HUES48 (cell line): ENCODE data around the gene VTCN1.
"Not testable (repeated sequence)": the region's sequence is repeated elsewhere in the genome, so short reads cannot be mapped to it uniquely, and the experiment has no call there.

Source experiments
- H3K27ac ChIP-seq: one replicate; pipeline ENCODE4 v1.7.0; 2013; ENCODE audit warnings: low read depth, low read length, inconsistent platforms
- H3K27me3 ChIP-seq: 2 replicates; pipeline ENCODE4 v1.6.1; 2013; ENCODE audit warnings: mild to moderate bottlenecking, low read length; ENCODE audit not compliant: control insufficient read depth, insufficient read depth
- H3K36me3 ChIP-seq: 2 replicates; pipeline ENCODE4 v1.6.1; 2013; ENCODE audit warnings: low read length; ENCODE audit not compliant: control insufficient read depth, insufficient read depth
- H3K4me1 ChIP-seq: 2 replicates; pipeline ENCODE4 v1.6.1; 2013; ENCODE audit warnings: mild to moderate bottlenecking, low read length; ENCODE audit not compliant: control insufficient read depth, insufficient read depth
- H3K4me3 ChIP-seq: 2 replicates; pipeline ENCODE4 v1.5.1; 2013; ENCODE audit warnings: mild to moderate bottlenecking, low read depth, low read length
- H3K9ac ChIP-seq: 2 replicates; pipeline ENCODE4 v1.6.1; 2013; ENCODE audit warnings: mild to moderate bottlenecking, low read depth, low read length, moderate library complexity
- H3K9me3 ChIP-seq: 2 replicates; pipeline ENCODE4 v1.6.1; 2013; ENCODE audit warnings: low read length; ENCODE audit not compliant: control insufficient read depth, insufficient read depth

Gene VTCN1

DNA sequence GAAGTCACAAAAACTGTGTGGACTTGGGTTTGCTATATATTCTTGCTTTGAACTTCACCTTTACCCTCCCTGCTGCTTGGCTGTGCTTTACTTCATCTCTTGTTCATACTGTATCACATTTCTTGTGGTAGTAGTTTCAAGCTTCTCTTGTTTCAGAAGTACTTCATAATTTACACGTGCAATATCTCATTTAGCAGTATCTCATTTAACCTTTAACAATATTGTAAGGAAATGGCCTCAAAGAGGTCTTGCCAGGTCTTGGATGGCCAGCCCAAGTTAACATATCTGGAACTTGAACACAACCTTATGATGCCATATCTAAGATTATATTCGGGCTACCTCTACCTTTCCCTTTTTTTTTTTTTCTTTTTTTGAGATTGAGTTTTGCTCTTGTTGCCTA is 87.5 kb downstream of the VTCN1 start:
- no peak overlapping the region for H3K4me3 ChIP-seq
- no peak overlapping the region for H3K9ac ChIP-seq
- H3K27ac ChIP-seq, result no peak overlapping the region
- H3K36me3 ChIP-seq, result peaks cover 7% of the 10 kb centered on the region; the same call in 1 of the 2 replicates
- no peaks in the 10 kb centered on the region for H3K9me3 ChIP-seq
- no peaks in the 10 kb centered on the region for H3K27me3 ChIP-seq
- H3K4me1 ChIP-seq, result peaks cover 26% of the 10 kb centered on the region

DNA sequence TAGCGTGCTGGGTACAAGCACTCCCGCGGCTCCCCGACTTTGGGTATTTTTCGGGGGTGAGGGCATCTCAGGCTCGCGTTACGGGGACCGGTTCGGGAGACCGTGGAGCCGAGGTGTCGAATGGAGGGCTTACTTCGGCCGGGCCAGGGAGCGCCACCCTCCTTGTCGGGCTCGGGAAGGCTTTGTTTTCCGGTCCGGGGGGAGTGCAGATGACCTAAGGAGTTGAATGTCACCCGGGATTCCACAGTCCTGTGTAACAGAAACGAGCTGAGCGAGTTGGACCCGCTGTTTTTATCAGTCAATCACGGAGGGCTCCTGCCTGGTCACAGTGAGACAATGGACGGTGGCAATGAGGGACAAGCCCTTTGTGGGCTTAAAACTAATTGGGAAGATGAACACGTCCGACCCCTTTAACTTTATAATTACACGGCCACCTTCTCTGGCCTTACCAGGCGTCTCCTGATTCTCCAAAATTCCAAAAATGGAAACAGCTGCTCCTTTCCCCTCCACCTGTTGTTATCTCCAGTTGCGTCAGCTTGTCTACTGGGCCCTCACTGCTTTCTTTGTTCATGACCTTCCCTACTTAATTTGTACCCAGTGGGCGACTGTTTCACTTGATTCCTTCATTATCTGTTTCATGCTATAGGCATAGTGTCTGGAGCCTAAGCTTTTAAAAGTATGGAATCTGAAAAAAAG is 88.2 kb downstream of the VTCN1 start:
- Histone ChIP-seq H3K9ac (peak overlapping the region; percentile 88), H3K9me3 (no peaks in the 10 kb centered on the region), H3K36me3 (peaks cover 15% of the 10 kb centered on the region), H3K27ac (peak overlapping the region; percentile 89), H3K4me1 (peaks cover 19% of the 10 kb centered on the region), H3K4me3 (peak overlapping the region; percentile 87), H3K27me3 (no peaks in the 10 kb centered on the region)

DNA sequence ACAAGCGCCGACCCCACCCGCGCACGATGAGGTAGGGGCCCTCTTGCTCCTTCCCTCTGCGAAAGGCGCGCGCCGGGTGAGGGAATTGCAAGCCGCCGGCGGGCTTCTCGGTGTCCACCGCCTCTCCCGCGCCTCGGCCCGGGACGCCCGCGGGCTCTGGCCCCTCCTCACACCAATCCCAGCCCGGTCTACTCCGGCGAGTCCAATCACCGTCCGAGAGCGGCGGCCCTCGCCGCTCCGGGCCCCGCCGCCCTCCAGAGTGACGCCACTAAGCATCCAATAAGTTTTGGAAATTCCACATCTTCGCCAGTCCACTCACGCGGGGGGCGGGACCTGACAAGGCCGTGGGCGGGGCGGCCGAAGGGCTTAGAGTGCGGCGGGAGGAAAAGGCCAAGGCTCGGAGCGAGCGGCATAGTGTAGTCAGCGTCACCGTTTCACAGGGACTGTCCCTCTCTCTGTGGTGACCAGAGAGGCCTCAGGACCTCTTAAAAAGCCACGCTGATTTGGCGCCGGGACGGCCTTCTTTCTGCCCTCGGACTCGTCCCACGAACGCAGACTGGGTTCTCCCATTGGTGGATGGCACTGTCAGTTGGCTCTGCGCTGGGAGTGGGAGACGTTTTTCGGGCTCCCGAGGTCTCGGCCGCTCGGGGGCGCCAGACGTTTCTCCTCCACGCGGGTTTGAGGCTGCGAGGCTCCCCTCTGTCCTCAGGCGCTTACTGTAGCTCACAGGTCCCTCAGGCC is 89.0 kb downstream of the VTCN1 start, which contains the start of gene TRIM45:
TSS of gene TRIM45 (minus strand) at position 161 of the 741 bp plus-strand sequence. CDS start 548 bp downstream, outside the sequence.
- peaks cover 19% of the 10 kb centered on the region for H3K4me1 ChIP-seq
- peaks cover 22% of the 10 kb centered on the region for H3K36me3 ChIP-seq
- H3K4me3 ChIP-seq, result peak within 1 kb of the TSS; percentile 87
- no peaks in the 10 kb centered on the region for H3K9me3 ChIP-seq
- H3K27ac ChIP-seq, result peak within 1 kb of the TSS; percentile 89
- H3K9ac ChIP-seq, result peak within 1 kb of the TSS; percentile 88
- no peaks in the 10 kb centered on the region for H3K27me3 ChIP-seq

DNA sequence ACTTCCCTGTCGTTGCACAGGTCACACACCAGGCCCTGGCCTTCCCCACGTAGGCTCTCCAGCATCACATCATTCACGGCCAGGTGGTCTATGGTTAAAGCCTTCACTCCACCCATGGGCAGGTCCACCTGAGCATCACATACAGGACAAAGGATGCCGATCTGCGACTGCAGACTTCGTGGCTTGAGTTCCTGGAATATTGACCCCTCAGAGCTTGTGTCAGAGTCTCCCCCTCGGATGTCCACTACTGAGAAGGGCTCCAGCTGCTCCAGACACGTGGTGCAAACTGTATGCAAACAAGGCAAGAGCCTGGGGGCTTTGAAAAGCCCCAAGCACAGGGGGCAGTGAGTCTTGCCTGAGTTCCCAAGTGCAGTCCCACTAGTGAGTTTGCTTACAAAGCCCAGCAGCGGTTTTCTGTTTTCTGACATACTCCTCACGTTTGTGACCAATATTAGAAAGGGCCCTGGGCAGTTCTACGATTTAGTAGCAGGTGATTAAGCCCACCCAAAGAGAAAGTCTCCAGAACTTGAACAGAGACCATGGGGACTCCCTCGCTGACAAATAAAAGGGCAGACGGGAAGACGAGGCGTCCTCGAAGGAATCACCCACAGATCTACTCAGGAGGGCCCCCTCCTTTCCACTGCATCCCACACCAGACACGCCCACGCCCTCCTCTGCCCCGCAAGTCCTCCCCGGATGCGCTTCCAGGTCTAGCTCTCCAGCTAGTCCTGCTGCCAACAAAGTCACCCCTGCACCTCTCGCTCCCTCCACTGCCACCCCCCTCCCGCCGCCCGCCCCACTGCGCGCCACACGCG is 89.7 kb downstream of the VTCN1 start:
- peak overlapping the region; percentile 88; the same call in 1 of the 2 replicates for H3K9ac ChIP-seq
- H3K4me3 ChIP-seq, result peak overlapping the region; percentile 87
- H3K9me3 ChIP-seq, result no peaks in the 10 kb centered on the region
- H3K27ac ChIP-seq, result peak overlapping the region; percentile 89
- H3K4me1 ChIP-seq, result peaks cover 19% of the 10 kb centered on the region
- H3K36me3 ChIP-seq, result peaks cover 29% of the 10 kb centered on the region
- no peaks in the 10 kb centered on the region for H3K27me3 ChIP-seq

- Histone ChIP-seq H3K36me3 (peaks cover 48% of the 10 kb centered on the region), H3K4me1 (peaks cover 11% of the 10 kb centered on the region)
- H3K27me3 ChIP-seq, H3K4me3 ChIP-seq, H3K9me3 ChIP-seq, H3K9ac ChIP-seq, H3K27ac ChIP-seq: not testable (repeated sequence)
These were observed 91.6 kb downstream of the VTCN1 start for GRCh38 chr1:117119144-117119543.

- H3K27me3 ChIP-seq, result no peaks in the 10 kb centered on the region
- H3K9ac ChIP-seq, result no peak overlapping the region
- H3K4me1 ChIP-seq, result peaks cover 11% of the 10 kb centered on the region
- H3K27ac ChIP-seq, result no peak overlapping the region
- no peak overlapping the region for H3K4me3 ChIP-seq
- H3K9me3 ChIP-seq, result no peaks in the 10 kb centered on the region
- peaks cover 57% of the 10 kb centered on the region for H3K36me3 ChIP-seq
These were observed 92.6 kb downstream of the VTCN1 start for GRCh38 chr1:117118137-117118536.

- Histone ChIP-seq H3K9ac (no peak overlapping the region), H3K4me3 (no peak overlapping the region), H3K4me1 (peaks cover 11% of the 10 kb centered on the region), H3K36me3 (peaks cover 61% of the 10 kb centered on the region), H3K27ac (no peak overlapping the region), H3K9me3 (no peaks in the 10 kb centered on the region), H3K27me3 (no peaks in the 10 kb centered on the region)
These were observed 93.0 kb downstream of the VTCN1 start for GRCh38 chr1:117117697-117118096.

DNA sequence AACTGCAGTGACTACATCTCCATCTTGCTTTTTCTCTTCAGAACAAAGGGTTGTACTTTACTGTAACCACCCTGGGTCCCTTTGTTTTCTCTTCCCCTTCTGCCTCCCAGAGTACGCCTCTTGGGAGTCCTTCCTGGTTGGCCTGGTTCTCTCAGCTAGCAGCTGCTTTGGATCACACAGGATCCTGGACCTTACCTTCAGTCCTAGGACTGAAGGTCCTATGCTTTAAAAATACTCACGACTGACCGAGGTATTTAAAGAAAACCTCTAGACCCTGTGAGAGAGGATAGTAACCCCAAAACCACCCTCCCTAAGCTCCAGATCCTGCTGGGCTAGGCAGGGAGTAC is 94.0 kb downstream of the VTCN1 start:
- Histone ChIP-seq H3K4me1 (peaks cover 12% of the 10 kb centered on the region), H3K27me3 (no peaks in the 10 kb centered on the region), H3K9me3 (no peaks in the 10 kb centered on the region), H3K4me3 (no peak overlapping the region), H3K9ac (no peak overlapping the region), H3K36me3 (peaks cover 71% of the 10 kb centered on the region), H3K27ac (no peak overlapping the region)

DNA sequence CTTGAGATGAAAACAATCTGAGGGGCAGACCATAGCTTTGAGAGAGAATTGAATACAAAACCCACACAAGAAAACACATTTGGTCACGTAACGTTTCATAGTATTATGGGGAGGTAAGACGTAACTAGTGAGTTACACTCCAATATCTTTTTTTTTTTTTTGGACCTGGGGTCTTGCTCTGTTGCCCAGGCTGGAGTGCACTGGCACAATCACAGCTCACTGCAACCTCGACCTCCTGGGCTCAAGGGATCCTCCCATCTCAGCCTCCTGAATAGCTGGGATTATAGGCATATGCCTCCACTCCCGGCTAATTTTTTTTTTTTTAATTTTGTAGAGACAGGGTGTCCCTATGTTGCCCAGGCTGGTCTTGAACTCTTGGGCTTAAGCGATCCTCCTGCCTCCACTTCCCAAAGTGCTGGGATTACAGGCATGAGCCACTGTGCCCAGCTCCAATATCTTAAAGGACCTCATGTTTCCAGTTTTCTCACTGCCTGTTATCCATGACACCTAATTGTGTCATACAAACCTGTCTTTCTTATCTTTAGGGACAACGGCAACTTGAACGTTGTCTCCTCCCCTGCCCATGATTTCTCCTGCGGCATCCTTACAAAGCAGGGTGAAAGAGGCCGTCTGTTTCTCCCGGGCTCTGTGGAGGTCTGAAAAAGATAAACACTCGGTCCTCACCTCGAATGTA is 94.5 kb downstream of the VTCN1 start:
- Histone ChIP-seq H3K9me3 (no peaks in the 10 kb centered on the region), H3K4me1 (peaks cover 12% of the 10 kb centered on the region), H3K4me3 (no peak overlapping the region), H3K27me3 (no peaks in the 10 kb centered on the region), H3K9ac (no peak overlapping the region), H3K36me3 (peaks cover 72% of the 10 kb centered on the region), H3K27ac (no peak overlapping the region)

DNA sequence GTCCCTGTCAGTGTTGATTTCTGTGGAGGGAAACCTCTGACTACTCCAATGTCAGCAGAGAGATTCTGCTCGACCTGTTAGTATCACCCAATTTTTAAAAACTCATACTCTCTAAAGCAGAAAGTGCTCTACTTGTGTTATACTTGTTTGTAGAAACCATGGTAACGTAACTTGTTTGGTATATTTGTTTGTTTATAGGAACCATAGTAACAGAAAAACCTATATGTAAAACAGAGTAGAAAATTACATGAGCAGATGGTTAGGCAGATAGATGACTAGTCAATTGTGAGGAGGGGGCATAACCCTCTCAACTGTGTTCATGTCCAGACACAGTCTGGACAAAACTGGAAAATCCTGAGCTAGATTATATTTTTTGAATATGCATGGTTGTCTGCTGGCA is 95.8 kb downstream of the VTCN1 start:
- H3K9ac ChIP-seq, result no peak overlapping the region
- H3K4me1 ChIP-seq, result peaks cover 8% of the 10 kb centered on the region
- no peak overlapping the region for H3K27ac ChIP-seq
- H3K36me3 ChIP-seq, result peaks cover 83% of the 10 kb centered on the region
- H3K27me3 ChIP-seq, result no peaks in the 10 kb centered on the region
- H3K4me3 ChIP-seq, result no peak overlapping the region
- no peaks in the 10 kb centered on the region for H3K9me3 ChIP-seq
